SK-N-SH (cell line): Measurements from ENCODE around the gene GPR155. TPM values are rescaled to one million over a fixed set of nuclear protein-coding genes. Genes with fewer than 3 reads are reported as not detected.

ENCODE experiments used
- CTCF ChIA-PET: fragments of 300-600, 350-600 bp; formaldehyde crosslinking; extraction: SDS; loops from one replicate; lab custom pipeline; 2021; lab: Yijun Ruan, JAX
- POLR2A ChIA-PET: fragments of 350-600 bp; sonication (Branson Sonifier 250); formaldehyde crosslinking; extraction: SDS; loops from one replicate; lab custom pipeline; 2020; ENCODE audit warnings: antibody characterized with exemption, inconsistent platforms; lab: Yijun Ruan, JAX
- DNase-seq: peaks from one replicate; pipeline ENCODE4 v3.0.0; 2012
- H2AFZ ChIP-seq: fragments of 200-600 bp; sonication (generic); 2 replicates; pipeline ENCODE4 v1.8.1; 2016; ENCODE audit warnings: antibody characterized with exemption, mild to moderate bottlenecking, low read depth
- H3F3A ChIP-seq: fragments of 200-600 bp; sonication (generic); replicated peaks from 2 replicates; pipeline ENCODE3; 2016; ENCODE audit warnings: antibody characterized with exemption, mild to moderate bottlenecking; ENCODE audit not compliant: insufficient read depth
- H3K27ac ChIP-seq, 2 experiments: fragments of 200-500 bp in 1 of 2; fragments of 200-600 bp in 1 of 2; sonication (Bioruptor generic) in 1 of 2; sonication (generic), shearing (Covaris generic) in 1 of 2; 2 replicates each; pipeline versions ENCODE4 v1.5.1 to v1.6.1; 2014 to 2016; ENCODE audit warnings: low read depth in 2 of 2, inconsistent platforms in 1 of 2, low read length in 1 of 2, mild to moderate bottlenecking in 1 of 2, mixed read lengths in 1 of 2
- H3K27me3 ChIP-seq: fragments of 200-600 bp; sonication (generic), shearing (Covaris generic); 2 replicates; pipeline ENCODE4 v1.6.1; 2016; ENCODE audit warnings: mixed run types; ENCODE audit not compliant: insufficient read depth
- H3K36me3 ChIP-seq, 2 experiments: fragments of 200-500 bp in 1 of 2; fragments of 200-600 bp in 1 of 2; sonication (Bioruptor generic) in 1 of 2; sonication (generic) in 1 of 2; replicated peaks in 1 of 2; 2 replicates each; pipeline versions ENCODE3 to v1.5.1; 2014 to 2016; ENCODE audit warnings: low read length in 1 of 2, mild to moderate bottlenecking in 1 of 2; ENCODE audit not compliant: insufficient read depth in 2 of 2, control insufficient read depth in 1 of 2
- H3K4me1 ChIP-seq, 2 experiments: fragments of 200-500 bp in 1 of 2; fragments of 200-600 bp in 1 of 2; sonication (Bioruptor generic) in 1 of 2; sonication (generic), shearing (Covaris generic) in 1 of 2; 2 replicates each; pipeline versions ENCODE4 v1.5.1 to v1.6.1; 2014 to 2016; ENCODE audit warnings: low read depth in 1 of 2, low read length in 1 of 2, mixed run types in 1 of 2; ENCODE audit not compliant: insufficient read depth in 2 of 2, control insufficient read depth in 1 of 2
- H3K4me2 ChIP-seq: fragments of 200-600 bp; sonication (generic), shearing (Covaris generic); 2 replicates; pipeline ENCODE4 v1.6.1; 2017; ENCODE audit warnings: mixed run types
- H3K4me3 ChIP-seq, 2 experiments: fragments of 200-500 bp in 1 of 2; fragments of 200-600 bp in 1 of 2; sonication (Bioruptor generic) in 1 of 2; sonication (generic), shearing (Covaris generic) in 1 of 2; 2 replicates each; pipeline versions ENCODE4 v1.5.1 to v1.8.1; 2014 to 2016; ENCODE audit warnings: low read depth in 2 of 2, inconsistent platforms in 1 of 2, low read length in 1 of 2, mild to moderate bottlenecking in 1 of 2, mixed read lengths in 1 of 2, moderate library complexity in 1 of 2
- H3K79me2 ChIP-seq: fragments of 200-600 bp; sonication (generic); 2 replicates; pipeline ENCODE4 v1.8.1; 2017; ENCODE audit warnings: mild to moderate bottlenecking; ENCODE audit not compliant: insufficient read depth
- H3K9ac ChIP-seq: fragments of 200-600 bp; sonication (generic); 2 replicates; pipeline ENCODE4 v1.6.1; 2017; ENCODE audit warnings: mixed run types
- H3K9me2 ChIP-seq: fragments of 200-600 bp; sonication (generic); 2 replicates; pipeline ENCODE4 v1.6.1; 2017; ENCODE audit warnings: mixed run types
- H3K9me3 ChIP-seq: fragments of 200-600 bp; sonication (generic); 2 replicates; pipeline ENCODE4 v1.6.1; 2017; ENCODE audit warnings: mixed run types, mild to moderate bottlenecking, moderate library complexity
- H4K20me1 ChIP-seq: fragments of 200-600 bp; sonication (generic); 2 replicates; pipeline ENCODE4 v1.6.1; 2017; ENCODE audit warnings: mild to moderate bottlenecking, mixed run types; ENCODE audit not compliant: insufficient read depth
- CTCF ChIP-seq: fragments of 200-600 bp; sonication (generic); IDR thresholded peaks from 2 replicates; pipeline ENCODE4 v1.6.1; 2017; ENCODE audit warnings: antibody characterized with exemption, mild to moderate bottlenecking, moderate library complexity
- ELF1 ChIP-seq: IDR thresholded peaks from 2 replicates; pipeline ENCODE4 v1.4.0; 2012
- FOXJ3 ChIP-seq: sonication (generic); formaldehyde crosslinking; IDR thresholded peaks from 2 replicates; pipeline ENCODE4 v1.5.1; 2020; ENCODE audit warnings: mild to moderate bottlenecking, missing genetic modification reagents
- GABPA ChIP-seq: IDR thresholded peaks from 2 replicates; pipeline ENCODE4 v1.4.0; 2012; ENCODE audit warnings: low read depth, mild to moderate bottlenecking
- IRF3 ChIP-seq: fragments of 150-350 bp; IDR thresholded peaks from 2 replicates; pipeline ENCODE4 v1.6.1; 2016; ENCODE audit warnings: mild to moderate bottlenecking, low read depth, low read length
- MEF2A ChIP-seq: IDR thresholded peaks from 2 replicates; pipeline ENCODE4 v1.4.0; 2012; ENCODE audit warnings: low read depth, borderline replicate concordance
- MXI1 ChIP-seq: IDR thresholded peaks from 2 replicates; pipeline ENCODE4 v1.6.1; 2012; ENCODE audit warnings: mild to moderate bottlenecking, low read depth, low read length, improper control_type of control experiment
- NFIC ChIP-seq: IDR thresholded peaks from 2 replicates; pipeline ENCODE4 v1.4.0; 2012; ENCODE audit warnings: borderline replicate concordance
- POLR2AphosphoS5 ChIP-seq: IDR thresholded peaks from 2 replicates; pipeline ENCODE4 v1.6.1; 2012; ENCODE audit warnings: low read depth, low read length
- SIN3A ChIP-seq: IDR thresholded peaks from 2 replicates; pipeline ENCODE4 v1.6.1; 2012; ENCODE audit warnings: low read depth, mild to moderate bottlenecking, low read length, moderate library complexity, borderline replicate concordance
- WGBS: methylation state at CpG from one replicate; pipeline ENCODE4 v1.1.6; 2017; ENCODE audit warnings: low lambda C conversion rate; 5-methylcytosine and 5-hydroxymethylcytosine counted together
- polyA plus RNA-seq, 3 experiments: library from polyadenylated mRNA; depleted of rRNA; stranded (reverse); fragments of >200 nt; gene quantifications; 2 replicates each; pipeline ENCODE4 v1.2.3, GENCODE V29; 2012

GPR155 gene
- polyA plus RNA-seq, 1 of the 3 experiments (the other 2 are of a cell fraction): 3.5 TPM

- Histone ChIP-seq H3K4me2 (no peak overlapping the region), H3K9me2 (no peaks in the 10 kb centered on the region), H3K79me2 (no peaks in the 10 kb centered on the region), H4K20me1 (no peaks in the 10 kb centered on the region), H3K9me3 (no peaks in the 10 kb centered on the region), H3F3A (peaks cover 3% of the 10 kb centered on the region), H3K36me3 (peaks cover 2 to 10% of the 10 kb centered on the region in 2 experiments), H3K9ac (no peak overlapping the region), H3K27ac (peak overlapping the region in 1 of 2 experiments; percentile 22; a peak in 2 of 4 replicates), H3K4me3 (no peak overlapping the region), H3K4me1 (peaks cover 0 to 4% of the 10 kb centered on the region in 2 experiments; a peak in 3 of 4 replicates), H2AFZ (no peak overlapping the region), H3K27me3 (no peaks in the 10 kb centered on the region)
- ChIA-PET POLR2A (no interaction called here), CTCF (interaction anchor here (2.9 kb wide), 1 partner anchor 27 kb away, joined by 9 read pairs; no protein-coding TSS in a partner anchor)
- DNase-seq: no peak
- TF ChIP-seq FOXJ3 (CRISPR knock-in tag): no peak
- no peak for TF ChIP-seq NFIC
- TF ChIP-seq MXI1: no peak
- TF ChIP-seq POLR2AphosphoS5: no peak
- TF ChIP-seq IRF3: no peak
Observed at GRCh38 chr2:174436351-174436750, 50.5 kb downstream of the GPR155 start.

GRCh38 chr2:174431902-174432301 lies 54.9 kb downstream of the GPR155 start:
- no peak overlapping the region for H2AFZ ChIP-seq
- POLR2A ChIA-PET: no interaction called here
- TF ChIP-seq CTCF (no peak), GABPA (no peak), ELF1 (no peak), MEF2A (no peak), MXI1 (no peak), SIN3A (no peak)
- DNase-seq: no peak
- H3K27me3 ChIP-seq: no peaks in the 10 kb centered on the region
- H4K20me1 ChIP-seq: no peaks in the 10 kb centered on the region
- no peak overlapping the region for H3K9ac ChIP-seq
- peaks cover 25 to 40% of the 10 kb centered on the region in 2 experiments for H3K36me3 ChIP-seq
- WGBS: 85% methylated on average over 1 of the region's 1 CpG
- no peak overlapping the region for H3K4me3 ChIP-seq
- H3K4me2 ChIP-seq: no peak overlapping the region
- no peaks in the 10 kb centered on the region for H3K9me3 ChIP-seq
- no peaks in the 10 kb centered on the region; a peak in 1 of 4 replicates for H3K4me1 ChIP-seq
- no peak overlapping the region for H3K27ac ChIP-seq
- no peaks in the 10 kb centered on the region for H3K79me2 ChIP-seq
- CTCF ChIA-PET: interaction anchor here (1.9 kb wide), 1 partner anchor 31 kb away, joined by 6 read pairs; no protein-coding TSS in a partner anchor
- H3F3A ChIP-seq: peaks cover 9% of the 10 kb centered on the region
- no peaks in the 10 kb centered on the region for H3K9me2 ChIP-seq
